ENCODE measurements around the gene CPSF2.

The CPSF2 gene

GRCh38 chr14:92109490-92109889 is 12.3 kb upstream of the CPSF2 start:
- no peak overlapping the region for H4K8ac ChIP-seq (ENCODE audit: low read depth, low read length)
- no peak overlapping the region for H3K27ac ChIP-seq (ENCODE audit: low read depth, low read length)
- no CpG with 5 or more reads among the region's 5 CpGs for WGBS (ENCODE audit: extremely low coverage, insufficient coverage, low lambda C conversion rate)
- H3K4me1 ChIP-seq (ENCODE audit: control insufficient read depth, low read depth, low read length), result no peaks in the 10 kb centered on the region
- no peak overlapping the region for H2BK120ac ChIP-seq (ENCODE audit: low read depth, low read length)
- H3K27me3 ChIP-seq (ENCODE audit: insufficient read depth, low read length, poor library complexity), result no peaks in the 10 kb centered on the region
- no peak overlapping the region for H3K4ac ChIP-seq (ENCODE audit: low read depth, low read length)
- no peak overlapping the region for H3K9ac ChIP-seq (ENCODE audit: low read length)
- no peak overlapping the region for H4K5ac ChIP-seq (ENCODE audit: low read length)
- no peak overlapping the region for H2BK5ac ChIP-seq (ENCODE audit: low read length)
- no peak overlapping the region for H3K23ac ChIP-seq (ENCODE audit: low read length)
- H2BK15ac ChIP-seq (replicated peaks; ENCODE audit: low read depth), result no peak overlapping the region
- H3K4me2 ChIP-seq (ENCODE audit: low read length), result no peak overlapping the region
- H3K79me1 ChIP-seq (ENCODE audit: low read length), result no peaks in the 10 kb centered on the region
- H2AK5ac ChIP-seq (ENCODE audit: low read length), result no peak overlapping the region
- no peak for DNase-seq
- H3K18ac ChIP-seq (ENCODE audit: low read length), result no peak overlapping the region
- H3K56ac ChIP-seq (ENCODE audit: low read length), result no peak overlapping the region
- peaks cover 10% of the 10 kb centered on the region for H3K79me2 ChIP-seq (ENCODE audit: control insufficient read depth, insufficient read depth, low read length)
- no peaks in the 10 kb centered on the region for H3K36me3 ChIP-seq (ENCODE audit: control insufficient read depth, insufficient read depth, low read length)
- no peak overlapping the region for H3K4me3 ChIP-seq (ENCODE audit: low read length)

GRCh38 chr14:92121207-92121669 is 531 bp upstream of the CPSF2 start:
- Histone ChIP-seq H3K56ac (ENCODE audit: low read length) (peak overlapping the region; percentile 98), H2BK120ac (ENCODE audit: low read depth, low read length) (no peak overlapping the region), H3K23ac (ENCODE audit: low read length) (peak overlapping the region; percentile 73), H3K18ac (ENCODE audit: low read length) (peak overlapping the region; percentile 91), H2BK15ac (replicated peaks; ENCODE audit: low read depth) (no peak overlapping the region), H2BK5ac (ENCODE audit: low read length) (peak overlapping the region; percentile 79), H3K27ac (ENCODE audit: low read depth, low read length) (peak overlapping the region; percentile 91), H4K8ac (ENCODE audit: low read depth, low read length) (no peak overlapping the region), H3K4me2 (ENCODE audit: low read length) (peak overlapping the region; percentile 77), H4K5ac (ENCODE audit: low read length) (no peak overlapping the region), H3K9ac (ENCODE audit: low read length) (peak overlapping the region; percentile 97), H3K4ac (ENCODE audit: low read depth, low read length) (no peak overlapping the region), H3K4me3 (ENCODE audit: low read length) (peak overlapping the region; percentile 94), H3K36me3 (ENCODE audit: control insufficient read depth, insufficient read depth, low read length) (peaks cover 2% of the 10 kb centered on the region), H3K27me3 (ENCODE audit: insufficient read depth, low read length, poor library complexity) (no peaks in the 10 kb centered on the region), H2AK5ac (ENCODE audit: low read length) (no peak overlapping the region), H3K79me1 (ENCODE audit: low read length) (peaks cover 11% of the 10 kb centered on the region), H3K4me1 (ENCODE audit: control insufficient read depth, low read depth, low read length) (no peaks in the 10 kb centered on the region), H3K79me2 (ENCODE audit: control insufficient read depth, insufficient read depth, low read length) (peaks cover 10% of the 10 kb centered on the region)
- no CpG with 5 or more reads among the region's 36 CpGs for WGBS (ENCODE audit: extremely low coverage, insufficient coverage, low lambda C conversion rate)
- DNase-seq, result no peak

GRCh38 chr14:92122351-92122677 is 545 bp downstream of the CPSF2 start:
- Histone ChIP-seq H3K27me3 (ENCODE audit: insufficient read depth, low read length, poor library complexity) (no peaks in the 10 kb centered on the region), H4K8ac (ENCODE audit: low read depth, low read length) (peak overlapping the region; percentile 43), H3K56ac (ENCODE audit: low read length) (peak overlapping the region; percentile 98), H2BK15ac (replicated peaks; ENCODE audit: low read depth) (no peak overlapping the region), H3K79me2 (ENCODE audit: control insufficient read depth, insufficient read depth, low read length) (peaks cover 10% of the 10 kb centered on the region), H3K27ac (ENCODE audit: low read depth, low read length) (peak overlapping the region; percentile 91), H3K4me1 (ENCODE audit: control insufficient read depth, low read depth, low read length) (no peaks in the 10 kb centered on the region), H3K4me3 (ENCODE audit: low read length) (peak overlapping the region; percentile 90), H3K4ac (ENCODE audit: low read depth, low read length) (peak overlapping the region; percentile 84), H2BK5ac (ENCODE audit: low read length) (no peak overlapping the region), H3K18ac (ENCODE audit: low read length) (peak overlapping the region; percentile 61), H4K5ac (ENCODE audit: low read length) (no peak overlapping the region), H2AK5ac (ENCODE audit: low read length) (no peak overlapping the region), H3K23ac (ENCODE audit: low read length) (no peak overlapping the region), H3K79me1 (ENCODE audit: low read length) (peaks cover 11% of the 10 kb centered on the region), H3K9ac (ENCODE audit: low read length) (peak overlapping the region; percentile 97), H2BK120ac (ENCODE audit: low read depth, low read length) (peak overlapping the region; percentile 30), H3K4me2 (ENCODE audit: low read length) (peak overlapping the region; percentile 59), H3K36me3 (ENCODE audit: control insufficient read depth, insufficient read depth, low read length) (no peaks in the 10 kb centered on the region)
- peak; percentile 74 for DNase-seq
- no CpG with 5 or more reads among the region's 22 CpGs for WGBS (ENCODE audit: extremely low coverage, insufficient coverage, low lambda C conversion rate)

GRCh38 chr14:92122761-92123160 is 992 bp downstream of the CPSF2 start:
- no peaks in the 10 kb centered on the region for H3K4me1 ChIP-seq (ENCODE audit: control insufficient read depth, low read depth, low read length)
- H2AK5ac ChIP-seq (ENCODE audit: low read length), result no peak overlapping the region
- no peak overlapping the region for H4K5ac ChIP-seq (ENCODE audit: low read length)
- no peaks in the 10 kb centered on the region for H3K36me3 ChIP-seq (ENCODE audit: control insufficient read depth, insufficient read depth, low read length)
- no peak overlapping the region for H2BK15ac ChIP-seq (replicated peaks; ENCODE audit: low read depth)
- H3K18ac ChIP-seq (ENCODE audit: low read length), result peak overlapping the region; percentile 61
- peaks cover 10% of the 10 kb centered on the region for H3K79me2 ChIP-seq (ENCODE audit: control insufficient read depth, insufficient read depth, low read length)
- H3K4me3 ChIP-seq (ENCODE audit: low read length), result peak overlapping the region; percentile 90
- DNase-seq, result no peak
- peak overlapping the region; percentile 43 for H4K8ac ChIP-seq (ENCODE audit: low read depth, low read length)
- no peak overlapping the region for H2BK5ac ChIP-seq (ENCODE audit: low read length)
- no peaks in the 10 kb centered on the region for H3K27me3 ChIP-seq (ENCODE audit: insufficient read depth, low read length, poor library complexity)
- peak overlapping the region; percentile 67 for H3K4me2 ChIP-seq (ENCODE audit: low read length)
- peak overlapping the region; percentile 98 for H3K56ac ChIP-seq (ENCODE audit: low read length)
- peak overlapping the region; percentile 97 for H3K9ac ChIP-seq (ENCODE audit: low read length)
- no CpG with 5 or more reads among the region's 9 CpGs for WGBS (ENCODE audit: extremely low coverage, insufficient coverage, low lambda C conversion rate)
- peak overlapping the region; percentile 79 for H3K4ac ChIP-seq (ENCODE audit: low read depth, low read length)
- H3K27ac ChIP-seq (ENCODE audit: low read depth, low read length), result no peak overlapping the region
- H2BK120ac ChIP-seq (ENCODE audit: low read depth, low read length), result no peak overlapping the region
- H3K23ac ChIP-seq (ENCODE audit: low read length), result no peak overlapping the region
- peaks cover 12% of the 10 kb centered on the region for H3K79me1 ChIP-seq (ENCODE audit: low read length)

GRCh38 chr14:92134456-92134855 is 12.7 kb downstream of the CPSF2 start:
- DNase-seq, result no peak
- Histone ChIP-seq H2BK5ac (ENCODE audit: low read length) (no peak overlapping the region), H2BK15ac (replicated peaks; ENCODE audit: low read depth) (no peak overlapping the region), H3K36me3 (ENCODE audit: control insufficient read depth, insufficient read depth, low read length) (peaks cover 4% of the 10 kb centered on the region), H3K4me2 (ENCODE audit: low read length) (no peak overlapping the region), H2AK5ac (ENCODE audit: low read length) (no peak overlapping the region), H4K8ac (ENCODE audit: low read depth, low read length) (no peak overlapping the region), H3K79me2 (ENCODE audit: control insufficient read depth, insufficient read depth, low read length) (no peaks in the 10 kb centered on the region), H3K27me3 (ENCODE audit: insufficient read depth, low read length, poor library complexity) (no peaks in the 10 kb centered on the region), H3K56ac (ENCODE audit: low read length) (no peak overlapping the region), H3K79me1 (ENCODE audit: low read length) (no peaks in the 10 kb centered on the region), H3K9ac (ENCODE audit: low read length) (no peak overlapping the region), H4K5ac (ENCODE audit: low read length) (no peak overlapping the region), H3K4ac (ENCODE audit: low read depth, low read length) (no peak overlapping the region), H3K18ac (ENCODE audit: low read length) (no peak overlapping the region), H3K27ac (ENCODE audit: low read depth, low read length) (no peak overlapping the region), H3K4me1 (ENCODE audit: control insufficient read depth, low read depth, low read length) (no peaks in the 10 kb centered on the region), H3K23ac (ENCODE audit: low read length) (no peak overlapping the region), H3K4me3 (ENCODE audit: low read length) (no peak overlapping the region), H2BK120ac (ENCODE audit: low read depth, low read length) (no peak overlapping the region)
- no CpG with 5 or more reads among the region's 1 CpG for WGBS (ENCODE audit: extremely low coverage, insufficient coverage, low lambda C conversion rate)

DNA sequence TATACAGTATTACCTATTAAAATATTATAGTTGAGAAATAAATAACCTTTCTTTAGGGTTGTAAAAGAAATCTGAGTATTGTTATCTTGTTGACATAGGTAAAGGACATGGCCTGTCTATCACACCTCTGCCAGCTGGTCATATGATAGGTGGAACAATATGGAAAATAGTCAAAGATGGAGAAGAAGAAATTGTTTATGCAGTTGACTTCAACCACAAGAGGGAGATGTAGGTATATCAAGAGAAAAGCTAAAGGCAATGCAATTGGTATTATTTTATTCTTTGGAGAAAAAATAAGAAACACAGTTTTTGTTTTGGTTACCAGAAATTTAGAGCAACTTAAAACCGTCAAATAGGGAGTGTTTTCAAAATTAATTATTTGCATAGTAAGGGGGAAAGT is 13.5 kb downstream of the CPSF2 start:
- peak; percentile 14 for DNase-seq
- H3K27me3 ChIP-seq (ENCODE audit: insufficient read depth, low read length, poor library complexity), result no peaks in the 10 kb centered on the region
- H3K4me1 ChIP-seq (ENCODE audit: control insufficient read depth, low read depth, low read length), result no peaks in the 10 kb centered on the region
- no peak overlapping the region for H2BK120ac ChIP-seq (ENCODE audit: low read depth, low read length)
- H4K8ac ChIP-seq (ENCODE audit: low read depth, low read length), result no peak overlapping the region
- no peak overlapping the region for H2BK15ac ChIP-seq (replicated peaks; ENCODE audit: low read depth)
- H3K56ac ChIP-seq (ENCODE audit: low read length), result no peak overlapping the region
- H3K4me3 ChIP-seq (ENCODE audit: low read length), result no peak overlapping the region
- no peak overlapping the region for H3K9ac ChIP-seq (ENCODE audit: low read length)
- no peak overlapping the region for H3K23ac ChIP-seq (ENCODE audit: low read length)
- H3K18ac ChIP-seq (ENCODE audit: low read length), result no peak overlapping the region
- H3K79me1 ChIP-seq (ENCODE audit: low read length), result no peaks in the 10 kb centered on the region
- H2AK5ac ChIP-seq (ENCODE audit: low read length), result no peak overlapping the region
- no peaks in the 10 kb centered on the region for H3K79me2 ChIP-seq (ENCODE audit: control insufficient read depth, insufficient read depth, low read length)
- H3K4ac ChIP-seq (ENCODE audit: low read depth, low read length), result no peak overlapping the region
- H3K27ac ChIP-seq (ENCODE audit: low read depth, low read length), result no peak overlapping the region
- no CpG with 5 or more reads among the region's 1 CpG for WGBS (ENCODE audit: extremely low coverage, insufficient coverage, low lambda C conversion rate)
- peaks cover 4% of the 10 kb centered on the region for H3K36me3 ChIP-seq (ENCODE audit: control insufficient read depth, insufficient read depth, low read length)
- no peak overlapping the region for H4K5ac ChIP-seq (ENCODE audit: low read length)
- H2BK5ac ChIP-seq (ENCODE audit: low read length), result no peak overlapping the region
- no peak overlapping the region for H3K4me2 ChIP-seq (ENCODE audit: low read length)

All from mesendoderm (in vitro differentiated cells).